ENCODE measurements around the gene TMEM175.
"Not testable (repeated sequence)": the region's sequence is repeated elsewhere in the genome, so short reads cannot be mapped to it uniquely, and the experiment has no call there.

TMEM175 gene

DNA sequence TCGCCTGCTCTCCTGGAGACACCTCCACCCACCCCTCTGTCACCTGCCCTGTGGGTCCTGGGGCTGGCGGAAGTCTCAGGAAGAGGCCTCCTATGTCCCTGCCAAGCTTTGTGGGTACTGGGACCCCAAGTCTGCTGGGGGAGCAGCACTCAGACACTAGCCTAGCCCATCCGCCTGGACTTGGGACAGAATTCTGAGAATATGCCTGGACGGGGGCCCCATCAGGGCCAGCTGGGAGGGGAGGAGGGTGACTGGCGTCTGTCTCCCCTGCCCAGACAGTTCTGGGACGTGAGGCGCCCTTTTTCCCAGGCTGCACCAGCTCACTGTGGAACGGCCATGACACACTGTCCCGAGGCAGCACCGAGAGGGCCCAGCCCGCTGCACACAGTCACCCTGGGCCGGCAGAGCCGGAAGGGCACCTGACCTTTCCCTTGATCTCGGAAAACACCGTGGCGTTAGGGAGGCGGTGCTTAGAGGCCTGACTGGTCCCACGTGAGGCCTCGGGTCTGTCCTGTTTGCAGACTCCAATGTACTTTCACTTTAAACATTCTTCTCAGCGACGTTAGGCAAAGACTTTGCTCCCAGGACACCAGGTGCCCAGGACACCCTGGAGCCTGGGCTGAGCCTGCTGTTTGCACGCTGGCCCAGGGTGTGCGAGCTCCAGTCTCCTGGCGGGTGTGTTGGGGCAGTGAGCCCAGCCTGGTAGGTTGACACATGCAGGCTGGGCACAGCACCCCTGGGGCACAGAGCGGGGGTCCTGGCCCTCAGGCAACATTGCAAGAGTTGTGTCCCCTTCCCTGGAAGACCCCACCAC, 60.2 kb downstream of the TMEM175 start:
- DNase-seq: no peak

DNA sequence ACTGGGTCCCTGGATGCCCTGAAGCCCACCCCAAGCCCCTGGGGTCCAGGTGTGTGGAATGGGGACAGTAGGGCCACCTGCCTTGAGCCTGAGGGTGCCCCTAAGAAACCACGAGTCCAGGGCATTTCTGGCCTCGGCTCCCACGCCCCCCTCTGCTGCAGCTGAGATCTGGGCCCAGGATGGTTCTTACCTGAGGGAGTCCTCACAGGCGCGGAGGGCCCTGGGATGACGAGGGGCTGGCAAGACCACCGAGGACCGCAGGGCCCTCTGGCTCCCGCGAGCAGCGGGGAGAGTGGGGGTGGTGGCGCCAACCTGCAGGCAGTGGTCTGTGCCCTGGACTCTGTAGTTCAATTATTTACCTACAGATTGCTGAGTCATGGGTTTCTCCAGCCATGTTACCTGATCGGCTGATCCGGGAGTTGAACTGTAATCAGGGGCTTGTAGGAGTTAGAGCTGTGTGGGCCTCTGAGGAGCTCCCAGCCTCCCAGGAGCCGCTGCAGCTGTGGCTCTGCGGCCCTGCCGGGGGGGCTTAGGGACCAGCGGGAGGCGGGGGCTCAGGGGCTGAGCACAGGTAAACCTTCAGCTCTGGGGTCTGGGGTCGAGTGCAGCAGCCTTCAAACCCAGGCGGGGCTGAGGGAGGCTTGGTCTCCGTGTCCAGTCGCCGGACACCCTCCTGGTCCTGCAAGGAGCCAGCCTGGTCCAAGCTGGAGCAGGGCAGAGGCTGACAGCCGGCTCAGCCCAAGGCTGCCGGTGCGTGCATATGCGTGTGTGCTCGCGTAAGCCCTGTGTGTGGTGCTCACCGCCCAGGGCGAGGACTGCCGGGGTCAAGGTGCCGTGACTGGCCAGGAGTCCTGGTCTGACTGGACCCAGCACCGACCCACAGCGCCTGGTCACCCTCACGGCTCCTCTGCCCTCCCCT, 61.1 kb downstream of the TMEM175 start, which contains the start of gene SLC26A1:
Gene SLC26A1, minus strand, starts transcription at position 294 of the 919 bp plus-strand sequence. CDS start 1,701 bp downstream, outside the sequence.
- no peak for DNase-seq

DNA sequence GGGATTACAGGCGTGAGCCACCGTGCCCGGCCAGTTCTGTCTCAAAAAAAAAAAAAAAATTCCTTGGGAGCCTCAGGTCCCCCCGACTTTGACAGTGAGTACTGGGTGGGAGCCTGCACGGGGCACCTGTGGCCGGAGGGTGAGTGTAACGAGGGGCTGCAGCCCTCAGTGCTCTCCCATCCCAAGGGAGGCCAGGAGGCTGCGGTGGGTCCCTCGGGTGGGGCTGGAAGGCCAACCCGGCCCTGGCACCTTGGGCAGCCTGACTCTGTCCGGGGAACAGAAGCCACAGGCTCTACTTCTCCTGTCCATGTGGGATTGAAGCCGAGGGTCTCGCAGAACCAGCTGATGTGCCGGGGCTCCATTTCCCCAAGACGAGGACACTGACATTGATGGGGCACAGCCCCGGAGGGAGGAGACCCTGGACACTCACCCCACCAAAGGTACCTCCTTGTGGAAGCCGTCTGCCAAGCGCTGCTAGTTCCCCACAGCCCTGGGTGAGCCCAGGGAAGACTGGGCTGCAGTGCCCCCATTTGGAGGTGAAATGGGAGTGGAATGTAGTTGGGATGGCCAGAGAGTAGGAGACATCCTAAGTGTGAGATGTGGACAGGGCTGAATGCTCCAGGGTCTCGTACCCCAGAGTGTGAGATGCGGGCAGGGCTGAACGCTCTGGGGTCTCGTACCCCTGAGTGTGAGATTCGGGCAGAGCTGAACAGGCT, 63.2 kb downstream of the TMEM175 start:
- no peak for DNase-seq

DNA sequence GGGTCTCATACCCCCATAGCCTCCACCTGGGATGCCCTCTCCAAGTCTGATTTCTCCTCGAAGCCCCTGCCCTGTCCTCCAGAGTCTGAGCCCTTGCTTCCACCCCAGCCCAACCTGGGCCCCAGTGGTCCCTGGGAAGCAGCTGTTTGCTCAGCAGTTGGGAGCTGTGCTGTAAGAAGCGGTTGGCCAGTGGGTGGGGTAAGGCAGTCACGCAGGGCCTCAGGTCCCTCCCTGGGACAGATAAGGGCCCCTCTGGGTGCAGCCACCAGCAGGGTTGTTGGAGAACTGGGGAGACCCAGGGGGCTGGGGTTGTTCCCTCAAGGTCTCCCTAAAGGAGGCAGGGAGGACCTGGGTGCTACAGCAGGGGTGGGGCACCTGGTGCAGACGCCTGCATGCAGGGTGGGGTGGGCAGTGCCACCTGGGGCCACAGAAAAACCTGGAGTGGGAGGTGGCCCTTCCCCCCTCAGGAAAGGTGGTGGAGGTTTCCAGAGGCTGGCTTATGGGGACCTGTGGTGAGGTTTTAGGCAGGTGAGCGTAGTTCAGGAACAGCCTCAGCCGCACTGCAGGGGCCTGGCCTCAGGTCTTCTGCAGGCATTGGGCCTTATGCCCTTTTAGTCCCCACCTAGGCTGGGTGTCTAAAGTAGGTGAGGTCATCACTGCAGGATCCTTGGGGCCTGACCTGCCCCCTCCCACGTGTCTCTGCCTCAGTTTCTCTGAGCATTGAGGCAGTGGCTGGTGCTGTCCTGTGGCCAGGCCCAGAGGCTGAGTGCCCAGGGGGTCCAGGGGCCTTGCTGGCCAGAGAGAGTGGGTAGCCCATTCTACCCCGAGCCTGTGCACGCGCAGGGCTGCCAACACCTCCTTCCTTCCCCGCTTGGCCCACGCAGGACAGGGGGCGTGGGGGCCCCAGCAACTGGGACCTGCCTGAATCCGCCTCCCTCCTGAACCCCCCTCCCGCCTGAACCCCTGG, 64.1 kb downstream of the TMEM175 start:
- DNase-seq: no peak

DNA sequence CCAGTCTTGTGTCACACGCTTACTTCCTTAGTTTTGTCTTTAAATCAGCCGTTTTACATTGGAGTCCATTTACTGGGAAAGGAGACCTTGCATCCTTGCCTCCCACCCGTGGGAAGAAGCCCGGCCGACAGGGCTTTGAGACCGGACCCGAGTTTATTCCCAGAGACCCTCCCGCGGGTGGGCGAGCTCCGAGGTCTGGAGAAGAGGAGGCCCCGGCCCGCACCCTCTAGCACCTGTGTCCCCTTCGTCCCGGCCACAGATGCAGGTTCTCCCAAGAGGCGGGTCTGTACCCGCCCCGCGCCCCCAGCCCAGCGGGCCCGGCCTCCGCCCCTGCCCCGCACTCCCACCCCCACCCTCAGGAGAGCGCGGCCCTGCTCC, 64.7 kb downstream of the TMEM175 start:
- no peak for DNase-seq

DNA sequence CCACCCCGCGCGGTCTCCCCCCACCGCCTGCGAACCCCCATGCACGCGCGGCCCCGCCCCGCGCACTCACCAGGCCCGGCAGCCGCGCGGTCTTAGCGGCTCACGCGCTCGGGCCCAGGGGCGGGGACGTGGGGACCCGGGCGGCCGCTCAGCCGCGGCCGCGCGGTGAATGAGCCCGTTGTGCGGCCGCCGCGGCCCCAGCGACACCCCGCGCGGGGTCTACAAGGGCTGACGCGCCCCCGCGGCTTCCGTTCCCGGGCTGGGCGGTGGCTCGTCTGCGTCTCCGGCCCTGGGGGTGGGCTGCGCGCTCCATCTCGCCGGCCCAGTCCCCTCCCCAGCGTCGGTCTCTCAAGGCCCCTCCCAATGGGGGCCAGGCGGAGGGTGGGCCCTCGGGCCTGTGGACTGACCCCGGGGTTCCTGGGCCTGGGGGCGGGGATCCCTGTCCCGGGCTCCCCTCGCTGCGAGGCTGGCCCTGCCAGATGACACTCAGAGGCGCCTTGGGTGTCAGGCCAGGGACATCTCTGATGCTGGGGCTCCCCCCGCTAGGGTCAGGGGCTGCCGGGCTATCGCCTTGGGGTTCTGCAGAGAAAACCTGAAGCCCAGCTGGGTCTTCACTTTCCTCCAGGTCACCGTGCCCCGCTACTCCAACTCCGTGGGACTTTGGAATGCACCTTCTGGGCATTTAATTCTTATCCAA, 65.3 kb downstream of the TMEM175 start:
- no peak for DNase-seq

DNA sequence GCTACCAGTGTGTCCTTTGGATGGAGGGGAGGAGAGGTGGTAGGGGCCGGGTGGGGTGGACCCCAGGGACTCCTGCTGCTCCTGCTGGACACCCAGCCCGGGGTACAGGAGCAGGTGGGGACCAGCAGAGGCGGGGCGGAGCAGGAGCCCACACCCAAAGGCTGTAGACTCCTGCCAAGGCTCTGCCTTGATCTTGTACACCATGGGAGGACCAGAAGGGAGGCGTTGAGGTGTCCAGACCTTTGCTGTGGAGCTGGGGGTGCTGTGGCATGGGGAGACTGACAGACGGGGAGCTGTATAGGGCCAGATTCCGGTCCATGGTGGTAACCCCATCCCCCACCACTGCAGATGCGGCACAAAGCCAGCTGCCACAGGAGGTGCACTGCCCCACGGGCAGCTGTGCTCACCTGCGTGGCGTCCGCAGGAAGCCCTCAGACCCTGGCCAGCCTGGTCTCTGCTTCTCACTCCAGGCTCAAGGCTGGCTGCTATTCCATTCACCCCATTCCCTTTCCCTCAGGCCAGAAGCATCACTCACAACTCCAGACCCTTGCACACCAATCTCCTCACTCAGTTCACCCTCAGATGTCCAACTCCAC, 65.9 kb downstream of the TMEM175 start:
- DNase-seq: no peak

DNA sequence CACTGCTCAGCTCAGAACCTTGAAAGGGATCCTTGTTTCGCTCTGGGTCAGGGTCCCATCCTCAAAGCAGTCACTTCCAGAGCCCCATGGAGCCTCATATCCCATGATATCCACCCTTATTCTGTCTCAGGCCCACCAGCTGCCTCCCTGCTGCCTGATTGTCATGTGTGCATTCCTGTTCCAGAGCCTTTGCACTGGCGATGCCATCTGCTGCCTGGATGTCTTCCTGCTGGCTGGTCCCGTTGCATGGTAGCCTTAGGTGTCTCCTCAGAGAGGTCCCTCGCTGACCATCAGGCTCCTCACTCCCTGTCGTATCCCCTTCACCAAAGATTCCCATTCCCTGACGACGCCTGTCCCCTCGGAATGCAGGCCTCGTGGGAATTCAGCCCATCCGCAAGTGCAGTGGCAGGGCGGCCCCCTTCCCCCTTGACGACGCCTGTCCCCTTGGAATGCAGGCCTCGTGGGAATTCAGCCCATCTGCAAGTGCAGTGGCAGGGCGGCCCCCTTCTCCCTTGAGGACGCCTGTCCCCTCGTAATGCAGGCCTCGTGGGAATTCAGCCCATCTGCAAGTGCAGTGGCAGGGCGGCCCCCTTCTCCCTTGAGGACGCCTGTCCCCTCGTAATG, 67.1 kb downstream of the TMEM175 start:
- DNase-seq: not testable (repeated sequence)

DNA sequence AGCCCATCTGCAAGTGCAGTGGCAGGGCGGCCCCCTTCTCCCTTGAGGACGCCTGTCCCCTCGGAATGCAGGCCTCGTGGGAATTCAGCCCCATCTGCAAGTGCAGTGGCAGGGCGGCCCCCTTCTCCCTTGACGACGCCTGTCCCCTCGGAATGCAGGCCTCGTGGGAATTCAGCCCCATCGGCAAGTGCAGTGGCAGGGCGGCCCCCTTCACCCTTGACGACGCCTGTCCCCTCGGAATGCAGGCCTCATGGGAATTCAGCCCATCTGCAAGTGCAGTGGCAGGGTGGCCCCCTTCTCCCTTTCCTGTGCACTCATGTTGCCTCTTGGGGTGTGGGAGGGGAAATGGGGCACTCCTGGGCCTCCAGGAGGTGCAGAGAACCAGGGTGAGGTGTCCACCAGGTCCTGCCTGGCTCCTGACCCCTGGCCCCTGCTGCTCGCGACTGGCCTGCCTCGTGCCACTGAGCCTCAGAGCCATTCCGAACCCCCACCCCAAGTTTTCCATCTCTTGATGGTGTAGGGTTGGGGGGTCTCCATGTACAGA, 67.7 kb downstream of the TMEM175 start:
- DNase-seq: no peak

DNA sequence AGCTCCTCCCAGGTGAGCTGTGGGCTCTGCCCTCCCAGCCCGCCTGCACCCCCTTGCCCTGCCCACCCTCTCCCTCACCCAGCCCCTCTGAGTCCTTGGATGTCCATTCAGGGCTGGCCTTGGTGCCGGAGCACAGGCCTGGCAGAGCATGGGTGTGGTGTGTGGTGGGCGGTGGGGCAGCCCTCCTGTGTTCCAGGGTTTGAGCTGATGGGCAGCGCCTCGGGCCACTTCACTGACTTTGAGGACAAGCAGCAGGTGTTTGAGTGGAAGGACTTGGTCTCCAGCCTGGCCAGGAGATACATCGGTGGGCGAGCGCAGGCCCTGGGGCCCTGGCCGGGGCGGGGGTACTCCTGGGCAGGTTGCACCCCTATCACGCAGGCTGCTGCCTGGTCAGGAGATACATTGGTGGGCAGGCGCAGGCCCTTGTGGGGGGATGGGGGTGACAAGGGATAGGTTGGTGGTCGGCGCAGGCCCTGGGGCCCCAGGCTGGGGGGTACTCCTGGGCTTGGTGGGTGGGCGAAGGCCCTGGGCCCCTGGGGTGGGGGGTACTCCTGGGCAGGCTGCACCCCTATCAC, 68.5 kb downstream of the TMEM175 start:
- DNase-seq: no peak

DNA sequence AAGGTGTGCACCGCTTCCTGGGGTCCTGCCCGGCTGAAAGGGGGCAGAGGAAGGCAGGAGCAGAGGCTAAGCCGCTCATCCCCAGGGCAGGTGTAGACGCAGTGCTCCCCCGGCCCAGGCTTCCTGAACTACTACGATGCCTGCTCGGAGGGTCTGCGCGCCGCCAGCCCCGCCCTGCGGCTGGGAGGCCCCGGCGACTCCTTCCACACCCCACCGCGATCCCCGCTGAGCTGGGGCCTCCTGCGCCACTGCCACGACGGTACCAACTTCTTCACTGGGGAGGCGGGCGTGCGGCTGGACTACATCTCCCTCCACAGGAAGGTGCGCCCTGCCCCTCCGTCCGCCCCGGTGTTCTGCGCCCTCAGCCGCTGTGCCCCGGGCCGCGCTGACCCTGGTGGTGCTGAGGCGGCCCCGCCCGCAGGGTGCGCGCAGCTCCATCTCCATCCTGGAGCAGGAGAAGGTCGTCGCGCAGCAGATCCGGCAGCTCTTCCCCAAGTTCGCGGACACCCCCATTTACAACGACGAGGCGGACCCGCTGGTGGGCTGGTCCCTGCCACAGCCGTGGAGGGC, 69.4 kb downstream of the TMEM175 start:
- DNase-seq: no peak

DNA sequence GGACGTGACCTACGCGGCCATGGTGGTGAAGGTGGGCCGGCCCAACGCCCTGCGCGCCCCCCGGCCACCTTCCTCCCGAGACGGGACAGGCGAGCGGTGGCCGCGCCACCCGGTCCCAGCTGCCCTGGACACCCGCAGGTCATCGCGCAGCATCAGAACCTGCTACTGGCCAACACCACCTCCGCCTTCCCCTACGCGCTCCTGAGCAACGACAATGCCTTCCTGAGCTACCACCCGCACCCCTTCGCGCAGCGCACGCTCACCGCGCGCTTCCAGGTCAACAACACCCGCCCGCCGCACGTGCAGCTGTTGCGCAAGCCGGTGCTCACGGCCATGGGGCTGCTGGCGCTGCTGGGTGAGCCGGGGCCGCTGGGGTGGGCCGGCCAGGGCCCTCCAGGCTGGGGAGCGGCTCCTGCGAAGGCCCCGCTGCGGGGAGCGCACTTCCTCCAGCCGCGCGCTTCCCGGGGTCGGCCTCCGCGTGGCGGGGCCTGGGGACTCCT, 69.9 kb downstream of the TMEM175 start:
- DNase-seq: peak; percentile 35

DNA sequence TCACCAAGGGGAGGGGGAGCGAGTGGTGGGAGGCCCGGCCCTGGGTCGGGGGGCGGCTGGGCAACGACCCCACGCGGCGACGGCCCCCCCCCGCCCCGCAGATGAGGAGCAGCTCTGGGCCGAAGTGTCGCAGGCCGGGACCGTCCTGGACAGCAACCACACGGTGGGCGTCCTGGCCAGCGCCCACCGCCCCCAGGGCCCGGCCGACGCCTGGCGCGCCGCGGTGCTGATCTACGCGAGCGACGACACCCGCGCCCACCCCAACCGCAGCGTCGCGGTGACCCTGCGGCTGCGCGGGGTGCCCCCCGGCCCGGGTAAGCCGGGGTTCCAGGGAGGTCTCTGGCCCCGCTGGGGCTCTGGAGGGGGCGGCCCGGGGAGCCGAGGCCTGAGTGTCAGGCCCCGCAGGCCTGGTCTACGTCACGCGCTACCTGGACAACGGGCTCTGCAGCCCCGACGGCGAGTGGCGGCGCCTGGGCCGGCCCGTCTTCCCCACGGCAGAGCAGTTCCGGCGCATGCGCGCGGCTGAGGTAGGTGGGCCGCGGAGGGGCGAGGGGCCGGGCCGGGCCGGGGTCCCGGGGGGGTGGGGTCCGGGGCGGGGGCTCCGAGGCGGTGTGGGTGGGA, 70.5 kb downstream of the TMEM175 start:
- DNase-seq: no peak

DNA sequence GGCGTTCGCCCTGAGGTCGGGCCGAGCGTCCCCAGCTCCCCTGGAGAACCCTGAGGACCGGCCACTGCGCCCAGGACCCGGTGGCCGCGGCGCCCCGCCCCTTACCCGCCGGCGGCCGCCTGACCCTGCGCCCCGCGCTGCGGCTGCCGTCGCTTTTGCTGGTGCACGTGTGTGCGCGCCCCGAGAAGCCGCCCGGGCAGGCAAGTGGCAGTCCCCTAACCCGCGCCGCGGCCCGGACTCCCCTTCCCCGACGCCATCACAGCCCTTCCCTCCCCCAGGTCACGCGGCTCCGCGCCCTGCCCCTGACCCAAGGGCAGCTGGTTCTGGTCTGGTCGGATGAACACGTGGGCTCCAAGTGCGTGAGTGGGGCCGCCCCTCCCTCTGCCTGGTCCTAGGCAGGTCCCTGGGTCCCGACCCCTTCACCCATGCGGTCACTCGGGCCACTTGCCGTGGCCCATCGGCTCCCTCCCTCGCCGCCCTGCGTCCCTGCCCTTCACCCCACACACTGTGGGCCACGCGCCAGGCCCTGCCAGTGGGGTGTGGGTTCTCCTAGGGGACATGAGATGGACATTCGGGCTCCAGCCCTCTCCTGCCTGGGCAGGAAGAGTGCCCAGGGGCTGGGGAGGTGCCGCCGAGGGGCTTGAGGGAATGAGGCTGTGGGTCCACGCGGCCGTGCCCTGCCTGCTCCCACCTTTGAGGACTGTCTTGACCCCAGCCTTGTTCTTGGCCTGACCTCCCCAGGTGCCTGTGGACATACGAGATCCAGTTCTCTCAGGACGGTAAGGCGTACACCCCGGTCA, 71.2 kb downstream of the TMEM175 start:
- DNase-seq: no peak

DNA sequence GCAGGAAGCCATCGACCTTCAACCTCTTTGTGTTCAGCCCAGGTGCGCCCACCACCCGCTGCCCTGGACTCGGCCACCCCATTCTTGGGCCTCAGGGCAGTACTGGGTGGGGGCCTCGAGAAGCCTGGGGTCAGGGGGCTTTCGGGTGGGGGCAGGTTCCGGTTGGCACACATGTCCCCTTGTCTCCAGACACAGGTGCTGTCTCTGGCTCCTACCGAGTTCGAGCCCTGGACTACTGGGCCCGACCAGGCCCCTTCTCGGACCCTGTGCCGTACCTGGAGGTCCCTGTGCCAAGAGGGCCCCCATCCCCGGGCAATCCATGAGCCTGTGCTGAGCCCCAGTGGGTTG, 71.8 kb downstream of the TMEM175 start:
- DNase-seq: no peak

DNA sequence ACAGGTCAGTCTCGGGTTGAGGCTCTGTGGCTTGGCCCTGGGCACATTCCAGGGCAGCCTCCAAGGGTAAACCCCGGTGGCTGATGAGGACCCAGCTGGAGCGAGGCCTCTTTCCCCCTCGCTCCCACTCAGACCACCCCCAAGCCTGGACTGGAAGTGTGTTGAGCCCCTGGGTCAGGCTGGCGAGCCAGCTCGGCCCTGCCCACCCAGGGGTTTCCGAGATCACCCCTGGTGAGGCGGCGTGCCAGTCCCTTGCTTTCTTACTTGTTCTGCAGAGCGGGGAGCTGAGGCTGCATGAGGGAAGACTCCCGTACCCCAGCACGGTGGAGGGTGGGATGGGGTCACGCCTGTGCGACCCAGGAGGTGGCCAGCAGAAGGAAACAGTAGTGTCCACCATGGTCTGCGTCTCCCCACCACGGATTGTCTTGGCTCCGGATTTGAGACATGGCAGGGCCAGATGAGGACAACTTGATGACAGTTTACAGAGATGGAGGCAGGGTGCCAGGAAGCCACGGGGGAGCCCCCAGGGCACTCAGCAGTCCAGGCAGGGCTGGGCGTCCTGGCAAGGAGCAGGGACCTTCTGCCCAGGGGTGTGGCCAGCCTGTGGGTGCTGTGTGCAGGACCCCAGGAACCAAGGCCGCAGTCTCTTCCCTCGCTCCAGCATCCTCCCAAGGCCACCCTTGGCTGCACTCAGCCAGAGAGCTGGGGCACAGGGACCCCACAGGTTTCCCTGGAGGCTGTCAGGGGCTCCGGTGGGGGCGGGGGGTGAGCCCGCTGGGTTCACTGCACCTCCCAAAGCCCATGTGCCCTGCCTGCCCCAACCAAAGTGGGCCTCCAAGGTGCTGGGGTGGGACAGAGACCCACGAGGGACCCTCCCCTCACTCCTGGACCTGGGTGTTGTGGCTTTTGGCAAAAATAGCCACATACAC, 72.6 kb downstream of the TMEM175 start:
- DNase-seq: no peak

DNA sequence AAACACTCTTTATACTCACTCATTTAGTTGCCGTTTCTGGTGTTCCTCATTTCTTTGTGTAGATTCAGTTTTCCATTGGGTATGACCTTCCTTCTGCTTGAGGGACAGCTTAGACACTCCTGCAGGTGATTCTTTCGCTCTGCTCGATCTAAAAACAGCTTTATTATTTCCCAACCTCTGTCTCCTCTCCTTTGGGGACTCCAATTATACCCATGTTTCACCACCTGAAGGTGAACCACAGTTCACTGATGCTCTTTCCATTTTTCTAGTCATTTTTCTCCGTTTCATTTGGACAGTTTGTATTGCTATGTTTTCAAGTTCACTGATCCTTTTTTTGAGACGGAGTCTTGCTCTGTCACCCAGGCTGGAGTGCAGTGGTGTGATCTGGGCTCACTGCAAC, 74.6 kb downstream of the TMEM175 start:
- DNase-seq: no peak
